Medulla oblongata (tissue), 1 donor: ENCODE results near the gene SLC15A1.
"Not testable (repeated sequence)": the region's sequence is repeated elsewhere in the genome, so short reads cannot be mapped to it uniquely, and the experiment has no call there.

Experiments used
- DNase-seq: peaks from one replicate; pipeline ENCODE4 v3.0.0-alpha.2; 2015; ENCODE audit errors: extremely low spot score

The SLC15A1 gene

GRCh38 chr13:98781470-98781869 is 29.0 kb upstream of the SLC15A1 start:
- DNase-seq = no peak

- no peak for DNase-seq
These were observed 28.6 kb upstream of the SLC15A1 start for GRCh38 chr13:98781045-98781444.

GRCh38 chr13:98780451-98780850 is 28.0 kb upstream of the SLC15A1 start:
- DNase-seq = no peak

- DNase-seq = no peak
These were observed 27.2 kb upstream of the SLC15A1 start for GRCh38 chr13:98779695-98780094.

GRCh38 chr13:98778749-98779148 is 26.3 kb upstream of the SLC15A1 start:
- DNase-seq = no peak

GRCh38 chr13:98776644-98777043 is 24.2 kb upstream of the SLC15A1 start:
- no peak for DNase-seq

GRCh38 chr13:98775844-98776598 is 23.5 kb upstream of the SLC15A1 start:
- DNase-seq = no peak

GRCh38 chr13:98775386-98775785 is 22.9 kb upstream of the SLC15A1 start:
- DNase-seq = no peak

- no peak for DNase-seq
These were observed 22.3 kb upstream of the SLC15A1 start for GRCh38 chr13:98774776-98775175.

- DNase-seq = no peak
These were observed 21.4 kb upstream of the SLC15A1 start for GRCh38 chr13:98773921-98774320.

- DNase-seq = no peak
These were observed 20.5 kb upstream of the SLC15A1 start for GRCh38 chr13:98772794-98773452.

GRCh38 chr13:98771838-98772611 is 19.6 kb upstream of the SLC15A1 start:
- no peak for DNase-seq

- no peak for DNase-seq
These were observed 17.3 kb upstream of the SLC15A1 start for GRCh38 chr13:98769736-98770135.

GRCh38 chr13:98768522-98768921 is 16.1 kb upstream of the SLC15A1 start:
- no peak for DNase-seq

GRCh38 chr13:98766697-98767096 is 14.2 kb upstream of the SLC15A1 start:
- no peak for DNase-seq

- no peak for DNase-seq
These were observed 13.6 kb upstream of the SLC15A1 start for GRCh38 chr13:98765996-98766519.

- DNase-seq = no peak
These were observed 9.6 kb upstream of the SLC15A1 start for GRCh38 chr13:98761986-98762616.

- no peak for DNase-seq
These were observed 8.9 kb upstream of the SLC15A1 start for GRCh38 chr13:98761126-98761985.

GRCh38 chr13:98755729-98756128 is 3.3 kb upstream of the SLC15A1 start:
- DNase-seq = no peak

- no peak for DNase-seq
These were observed 2.6 kb upstream of the SLC15A1 start for GRCh38 chr13:98755116-98755515.

GRCh38 chr13:98754468-98754867 is 2.0 kb upstream of the SLC15A1 start:
- DNase-seq = not testable (repeated sequence)
